Endothelial cell of umbilical vein (primary cell): ENCODE results near the gene CHRNA1.

Source experiments
- CTCF ChIP-seq, 2 donors: IDR thresholded peaks; 1 replicate in 1 of 2; 2 replicates in 1 of 2; pipeline ENCODE4 v1.5.1; 2011; ENCODE audit warnings: low read length in 2 of 2, mild to moderate bottlenecking in 2 of 2, moderate library complexity in 2 of 2, control low read depth in 1 of 2, inconsistent platforms in 1 of 2, low read depth in 1 of 2; ENCODE audit not compliant: insufficient read depth in 1 of 2; ENCODE audit errors: extremely low read depth in 1 of 2
- POLR2A ChIP-seq: IDR thresholded peaks from 2 replicates; pipeline ENCODE4 v1.6.1; 2012; ENCODE audit warnings: low read depth, mild to moderate bottlenecking, control low read depth, low read length
- POLR2AphosphoS5 ChIP-seq: IDR thresholded peaks from 2 replicates; pipeline ENCODE4 v1.6.1; 2012; ENCODE audit warnings: low read depth, mild to moderate bottlenecking, control low read depth, low read length, moderate library complexity; ENCODE audit not compliant: insufficient read depth

GRCh38 chr2:174762464-174762863, 1.8 kb downstream of the CHRNA1 start:
- TF ChIP-seq POLR2AphosphoS5 (no peak), CTCF (IDR thresholded peaks at IDR 0.05; ENCODE audit: extremely low read depth in 1 of 2, insufficient read depth in 1 of 2, low read depth in 1 of 2, low read length in 2 of 2) (no peak), POLR2A (no peak)
